HEK293 (cell line): ENCODE measurements around the gene SSU72.

Experiments used
- CTCF ChIA-PET: fragments of 350-600 bp; formaldehyde crosslinking; extraction: SDS; loops from one replicate; lab custom pipeline; 2021; ENCODE audit warnings: antibody characterized with exemption; lab: Yijun Ruan, JAX
- POLR2A ChIA-PET: fragments of 300-600 bp; formaldehyde crosslinking; extraction: SDS; loops from one replicate; lab custom pipeline; 2020; ENCODE audit warnings: antibody characterized with exemption, inconsistent platforms; lab: Yijun Ruan, JAX
- H3K27ac ChIP-seq: fragments of 200-500 bp; sonication (Bioruptor generic); 2 replicates; pipeline ENCODE4 v1.5.1; 2014; ENCODE audit warnings: low read depth, low read length, control low read depth, inconsistent platforms; ENCODE audit errors: extremely low read depth
- H3K36me3 ChIP-seq, 2 experiments: fragments of 200-500 bp in 1 of 2; sonication (Bioruptor generic) in 1 of 2; 1 replicate in 1 of 2; 2 replicates in 1 of 2; pipeline ENCODE4 v1.5.1; 2014 to 2017; ENCODE audit warnings: inconsistent platforms in 2 of 2, low read length in 2 of 2; ENCODE audit not compliant: control insufficient read depth in 2 of 2, insufficient read depth in 1 of 2
- H3K4me1 ChIP-seq: fragments of 200-500 bp; sonication (Bioruptor generic); 2 replicates; pipeline ENCODE4 v1.5.1; 2014; ENCODE audit warnings: mild to moderate bottlenecking, low read length, inconsistent platforms; ENCODE audit not compliant: control insufficient read depth, insufficient read depth
- H3K4me3 ChIP-seq: 2 replicates; pipeline ENCODE4 v1.5.1; 2011; ENCODE audit warnings: low read depth, mild to moderate bottlenecking, control low read depth, low read length, moderate library complexity
- H3K9me3 ChIP-seq: fragments of 200-500 bp; sonication (Bioruptor generic); 2 replicates; pipeline ENCODE4 v1.5.1; 2014; ENCODE audit warnings: low read depth, low read length, inconsistent platforms; ENCODE audit not compliant: control insufficient read depth, insufficient read depth
- GLIS1 ChIP-seq: fragments of 450-650 bp; formaldehyde crosslinking; IDR thresholded peaks from 2 replicates; pipeline ENCODE4 v1.5.1; 2016; ENCODE audit warnings: missing biosample characterization, missing genetic modification characterization
- KLF8 ChIP-seq: fragments of 450-650 bp; formaldehyde crosslinking; IDR thresholded peaks from 2 replicates; pipeline ENCODE4 v1.5.1; 2016; ENCODE audit warnings: missing biosample characterization, missing genetic modification characterization
- PRDM1 ChIP-seq: fragments of 450-650 bp; formaldehyde crosslinking; IDR thresholded peaks from 2 replicates; pipeline ENCODE4; 2016; ENCODE audit warnings: missing biosample characterization, missing genetic modification characterization
- SCRT2 ChIP-seq: fragments of 450-650 bp; formaldehyde crosslinking; IDR thresholded peaks from 2 replicates; pipeline ENCODE4 v1.5.1; 2016; ENCODE audit warnings: missing biosample characterization, missing genetic modification characterization
- ZBTB21 ChIP-seq: fragments of 450-650 bp; formaldehyde crosslinking; IDR thresholded peaks from 2 replicates; pipeline ENCODE4 v1.5.1; 2017; ENCODE audit warnings: missing biosample characterization, missing genetic modification characterization
- ZFHX2 ChIP-seq: fragments of 450-650 bp; formaldehyde crosslinking; conservative IDR thresholded peaks from 2 replicates; pipeline ENCODE4 v1.5.1; 2016; ENCODE audit warnings: missing biosample characterization, missing genetic modification characterization
- ZIC2 ChIP-seq: fragments of 450-650 bp; formaldehyde crosslinking; IDR thresholded peaks from 2 replicates; pipeline ENCODE4 v1.5.1; 2016; ENCODE audit warnings: missing biosample characterization, missing genetic modification characterization
- ZNF248 ChIP-seq: fragments of 450-650 bp; formaldehyde crosslinking; IDR thresholded peaks from 2 replicates; pipeline ENCODE4 v1.5.1; 2017; ENCODE audit warnings: missing biosample characterization, missing genetic modification characterization
- ZNF274 ChIP-seq, 2 experiments: fragments of 200-500 bp in 1 of 2; fragments of 450-650 bp in 1 of 2; sonication (Bioruptor generic) in 1 of 2; formaldehyde crosslinking in 1 of 2; IDR thresholded peaks; 2 replicates each; pipeline versions ENCODE4 v1.5.1 to v1.6.1; 2014 to 2016; ENCODE audit warnings: borderline replicate concordance in 1 of 2, inconsistent platforms in 1 of 2, low read length in 1 of 2, missing biosample characterization in 1 of 2, missing genetic modification characterization in 1 of 2
- ZNF366 ChIP-seq: fragments of 450-650 bp; formaldehyde crosslinking; conservative IDR thresholded peaks from 2 replicates; pipeline ENCODE4 v1.5.1; 2016; ENCODE audit warnings: missing biosample characterization, missing genetic modification characterization
- ZNF600 ChIP-seq: fragments of 450-650 bp; formaldehyde crosslinking; IDR thresholded peaks from 2 replicates; pipeline ENCODE4 v1.5.1; 2016; ENCODE audit warnings: missing biosample characterization, missing genetic modification characterization
- TF ChIP-seq, protein P1 (sequence below): fragments of 450-650 bp; formaldehyde crosslinking; IDR thresholded peaks from 2 replicates; pipeline ENCODE4 v1.5.1; 2016; ENCODE audit warnings: missing biosample characterization, missing genetic modification characterization, borderline replicate concordance

SSU72 gene

DNA sequence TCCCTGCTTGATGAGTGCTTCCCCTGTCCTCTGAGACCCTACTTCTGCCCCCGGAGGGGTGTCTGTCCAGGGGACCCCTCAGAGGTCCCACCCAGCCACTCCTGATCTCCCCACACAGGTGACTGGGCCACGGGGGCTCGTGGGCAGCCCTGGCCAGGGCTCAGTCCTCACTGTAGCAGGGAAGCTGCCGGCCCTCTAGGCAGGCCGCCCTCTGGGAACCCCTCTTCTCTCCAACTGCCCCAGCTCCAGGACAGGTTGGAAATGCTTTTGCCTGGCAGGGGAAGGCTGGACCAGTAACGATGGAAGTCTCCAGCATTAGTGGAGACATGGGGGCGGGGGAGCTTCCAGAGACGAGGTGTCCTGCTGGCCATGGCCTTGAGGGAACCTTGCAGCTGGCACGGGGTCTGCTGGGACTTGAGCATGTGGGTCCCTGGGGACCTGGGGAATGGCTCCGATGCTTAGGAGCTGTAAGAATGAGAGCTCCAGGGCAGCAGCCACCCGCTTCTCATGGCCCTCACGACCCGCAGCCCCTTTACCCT lies 28.4 kb upstream of the SSU72 start (continued):
- TF ChIP-seq, protein P1, sequence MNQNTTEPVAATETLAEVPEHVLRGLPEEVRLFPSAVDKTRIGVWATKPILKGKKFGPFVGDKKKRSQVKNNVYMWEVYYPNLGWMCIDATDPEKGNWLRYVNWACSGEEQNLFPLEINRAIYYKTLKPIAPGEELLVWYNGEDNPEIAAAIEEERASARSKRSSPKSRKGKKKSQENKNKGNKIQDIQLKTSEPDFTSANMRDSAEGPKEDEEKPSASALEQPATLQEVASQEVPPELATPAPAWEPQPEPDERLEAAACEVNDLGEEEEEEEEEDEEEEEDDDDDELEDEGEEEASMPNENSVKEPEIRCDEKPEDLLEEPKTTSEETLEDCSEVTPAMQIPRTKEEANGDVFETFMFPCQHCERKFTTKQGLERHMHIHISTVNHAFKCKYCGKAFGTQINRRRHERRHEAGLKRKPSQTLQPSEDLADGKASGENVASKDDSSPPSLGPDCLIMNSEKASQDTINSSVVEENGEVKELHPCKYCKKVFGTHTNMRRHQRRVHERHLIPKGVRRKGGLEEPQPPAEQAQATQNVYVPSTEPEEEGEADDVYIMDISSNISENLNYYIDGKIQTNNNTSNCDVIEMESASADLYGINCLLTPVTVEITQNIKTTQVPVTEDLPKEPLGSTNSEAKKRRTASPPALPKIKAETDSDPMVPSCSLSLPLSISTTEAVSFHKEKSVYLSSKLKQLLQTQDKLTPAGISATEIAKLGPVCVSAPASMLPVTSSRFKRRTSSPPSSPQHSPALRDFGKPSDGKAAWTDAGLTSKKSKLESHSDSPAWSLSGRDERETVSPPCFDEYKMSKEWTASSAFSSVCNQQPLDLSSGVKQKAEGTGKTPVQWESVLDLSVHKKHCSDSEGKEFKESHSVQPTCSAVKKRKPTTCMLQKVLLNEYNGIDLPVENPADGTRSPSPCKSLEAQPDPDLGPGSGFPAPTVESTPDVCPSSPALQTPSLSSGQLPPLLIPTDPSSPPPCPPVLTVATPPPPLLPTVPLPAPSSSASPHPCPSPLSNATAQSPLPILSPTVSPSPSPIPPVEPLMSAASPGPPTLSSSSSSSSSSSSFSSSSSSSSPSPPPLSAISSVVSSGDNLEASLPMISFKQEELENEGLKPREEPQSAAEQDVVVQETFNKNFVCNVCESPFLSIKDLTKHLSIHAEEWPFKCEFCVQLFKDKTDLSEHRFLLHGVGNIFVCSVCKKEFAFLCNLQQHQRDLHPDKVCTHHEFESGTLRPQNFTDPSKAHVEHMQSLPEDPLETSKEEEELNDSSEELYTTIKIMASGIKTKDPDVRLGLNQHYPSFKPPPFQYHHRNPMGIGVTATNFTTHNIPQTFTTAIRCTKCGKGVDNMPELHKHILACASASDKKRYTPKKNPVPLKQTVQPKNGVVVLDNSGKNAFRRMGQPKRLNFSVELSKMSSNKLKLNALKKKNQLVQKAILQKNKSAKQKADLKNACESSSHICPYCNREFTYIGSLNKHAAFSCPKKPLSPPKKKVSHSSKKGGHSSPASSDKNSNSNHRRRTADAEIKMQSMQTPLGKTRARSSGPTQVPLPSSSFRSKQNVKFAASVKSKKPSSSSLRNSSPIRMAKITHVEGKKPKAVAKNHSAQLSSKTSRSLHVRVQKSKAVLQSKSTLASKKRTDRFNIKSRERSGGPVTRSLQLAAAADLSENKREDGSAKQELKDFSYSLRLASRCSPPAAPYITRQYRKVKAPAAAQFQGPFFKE (tag by site-specific recombination), result no peak
- peak; percentile 28; the same call in 1 of the 2 replicates for TF ChIP-seq ZFHX2 (tag by site-specific recombination)
- TF ChIP-seq, all 188 proteins: peak for 2

DNA sequence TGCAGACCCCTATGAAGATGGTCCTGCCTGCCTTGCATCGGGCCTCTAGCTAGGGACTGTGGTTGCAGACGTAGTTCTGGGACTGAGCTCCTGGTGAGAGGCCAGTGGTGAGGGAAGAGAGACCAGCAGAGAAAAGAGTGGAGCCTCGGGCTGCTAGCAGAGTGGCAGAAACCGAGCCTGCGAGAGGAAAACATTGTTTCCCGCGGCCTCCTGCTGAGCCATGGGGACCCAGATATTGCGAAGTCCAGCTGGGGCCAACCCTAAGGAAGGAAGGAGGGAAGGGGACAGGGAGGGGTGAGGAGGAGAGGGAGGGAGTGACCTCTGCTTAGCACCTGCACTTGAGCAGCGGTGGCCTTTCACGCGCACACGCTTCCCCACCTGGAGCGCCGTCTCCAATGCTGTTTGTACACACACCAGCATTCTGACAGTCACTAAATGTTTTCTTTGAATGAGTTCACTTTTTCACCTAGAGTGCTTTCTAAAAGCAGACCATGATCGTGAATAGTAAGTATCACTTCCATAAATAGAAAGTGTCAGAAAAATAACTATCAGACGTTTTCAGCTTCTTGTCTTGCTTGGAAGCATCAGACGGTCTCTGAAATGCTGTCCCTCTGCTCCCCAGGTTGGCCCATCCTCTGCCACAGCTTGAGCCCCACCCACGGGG lies 27.8 kb upstream of the SSU72 start:
- ChIA-PET POLR2A (interaction anchor here (1.4 to 2.6 kb wide), 2 partner anchors 9 to 12 kb away, joined by 4 to 17 read pairs; partner anchors contain the start of gene MIB2), CTCF (no interaction called here)
- H3K9me3 ChIP-seq, result no peaks in the 10 kb centered on the region
- no peak overlapping the region for H3K4me3 ChIP-seq
- H3K27ac ChIP-seq, result no peak overlapping the region
- no peaks in the 10 kb centered on the region for H3K36me3 ChIP-seq
- TF ChIP-seq ZIC2 (tag by site-specific recombination) (peak; percentile 18; the same call in 1 of the 2 replicates), GLIS1 (tag by site-specific recombination) (peak; percentile 16; the same call in 1 of the 2 replicates), SCRT2 (tag by site-specific recombination) (no peak), ZNF366 (tag by site-specific recombination) (peak; percentile 85), ZNF248 (no peak), PRDM1 (tag by site-specific recombination) (peak; percentile 82)
- H3K4me1 ChIP-seq, result peaks cover 5% of the 10 kb centered on the region; the same call in 1 of the 2 replicates

DNA sequence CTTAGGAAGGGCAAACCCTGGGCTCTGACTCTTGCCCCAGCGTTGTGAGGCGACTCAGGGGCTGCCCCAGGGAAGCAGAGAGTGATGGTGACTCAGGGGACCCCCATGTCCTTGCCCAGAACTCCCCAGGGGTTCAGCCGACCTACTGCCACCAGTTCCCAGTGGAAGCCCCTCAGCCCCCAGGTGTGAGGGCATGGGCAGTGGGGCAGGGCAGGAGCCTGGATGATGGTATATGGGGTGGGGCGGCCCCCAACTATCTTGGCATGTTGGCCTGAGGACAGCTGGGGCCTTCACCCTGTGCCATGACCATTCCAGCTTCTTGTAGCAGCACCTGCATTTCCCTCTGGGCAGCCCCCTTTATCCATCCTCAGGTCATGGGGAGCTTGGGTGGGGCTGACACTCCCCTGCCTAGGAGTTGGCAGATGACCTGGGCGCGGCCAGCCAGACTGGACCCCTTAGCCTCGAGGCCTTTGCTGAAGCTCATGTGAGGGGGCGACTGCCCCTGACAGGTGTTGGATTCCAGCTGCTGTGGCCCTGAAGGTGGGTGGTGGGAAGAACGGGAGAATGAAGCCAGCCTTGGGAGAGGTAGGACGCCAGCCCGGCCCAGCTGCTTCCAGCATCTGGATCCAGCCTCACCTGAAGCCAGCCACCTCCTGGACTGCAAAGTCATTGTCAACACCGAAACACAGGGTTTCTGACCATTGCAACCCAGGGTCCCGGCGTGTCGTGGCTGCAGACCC lies 27.1 kb upstream of the SSU72 start:
- TF ChIP-seq KLF8 (peak; percentile 7; the same call in 1 of the 2 replicates), ZNF274 (IDR thresholded peaks at IDR 0.05; ENCODE audit: low read length) (no peak), ZNF274 (tag by site-specific recombination; IDR thresholded peaks at IDR 0.05; ENCODE audit: borderline replicate concordance) (no peak), ZNF600 (tag by site-specific recombination) (0 out of 2 replicates have a peak, but pooled peaks have one; percentile 32), ZBTB21 (tag by site-specific recombination) (no peak)
- no peak overlapping the region for H3K4me3 ChIP-seq
- H3K4me1 ChIP-seq, result peaks cover 6% of the 10 kb centered on the region; the same call in 1 of the 2 replicates
- ChIA-PET CTCF (interaction anchor here (0.6 kb wide), 1 partner anchor 257 kb away, joined by 3 read pairs; no protein-coding TSS in a partner anchor), POLR2A (interaction anchor here (1.4 to 2.6 kb wide), 2 partner anchors 10 to 13 kb away, joined by 4 to 17 read pairs; partner anchors contain the start of gene MIB2)
- no peaks in the 10 kb centered on the region for H3K9me3 ChIP-seq
- H3K36me3 ChIP-seq, result no peaks in the 10 kb centered on the region
- H3K27ac ChIP-seq, result no peak overlapping the region
